Measurements from ENCODE around the gene CHKA. TPM values are rescaled to one million over a fixed set of nuclear protein-coding genes. Genes with fewer than 3 reads are reported as not detected.

The CHKA gene
- polyA plus RNA-seq, 1 donor: 129 TPM

- Histone ChIP-seq H3K4me3 (ENCODE audit: low read length) (no peak overlapping the region), H3K9me3 (ENCODE audit: control insufficient read depth, low read depth, low read length) (no peaks in the 10 kb centered on the region), H3K4me1 (ENCODE audit: control insufficient read depth, insufficient read depth, low read length) (no peaks in the 10 kb centered on the region), H3K27ac (ENCODE audit: low read length) (no peak overlapping the region), H3K27me3 (ENCODE audit: control insufficient read depth, insufficient read depth, low read length) (no peaks in the 10 kb centered on the region), H3K36me3 (ENCODE audit: control insufficient read depth, insufficient read depth, low read length) (peaks cover 58% of the 10 kb centered on the region)
- DNase-seq: no peak
- no CpG with 5 or more reads among the region's 12 CpGs for WGBS (ENCODE audit: insufficient coverage, low lambda C conversion rate)
These were observed 64.6 kb downstream of the CHKA start for GRCh38 chr11:68056317-68057285.

GRCh38 chr11:68053981-68054812, 67.0 kb downstream of the CHKA start:
- no CpG with 5 or more reads among the region's 11 CpGs for WGBS (ENCODE audit: insufficient coverage, low lambda C conversion rate)
- Histone ChIP-seq H3K27me3 (ENCODE audit: control insufficient read depth, insufficient read depth, low read length) (no peaks in the 10 kb centered on the region), H3K4me3 (ENCODE audit: low read length) (no peak overlapping the region), H3K36me3 (ENCODE audit: control insufficient read depth, insufficient read depth, low read length) (peaks cover 63% of the 10 kb centered on the region), H3K4me1 (ENCODE audit: control insufficient read depth, insufficient read depth, low read length) (no peaks in the 10 kb centered on the region), H3K9me3 (ENCODE audit: control insufficient read depth, low read depth, low read length) (peaks cover 2% of the 10 kb centered on the region), H3K27ac (ENCODE audit: low read length) (no peak overlapping the region)
- no peak for DNase-seq

GRCh38 chr11:68053117-68053516, 68.1 kb downstream of the CHKA start:
- H3K27ac ChIP-seq (ENCODE audit: low read length): no peak overlapping the region
- DNase-seq: no peak
- no peaks in the 10 kb centered on the region for H3K27me3 ChIP-seq (ENCODE audit: control insufficient read depth, insufficient read depth, low read length)
- no peak overlapping the region for H3K4me3 ChIP-seq (ENCODE audit: low read length)
- peaks cover 66% of the 10 kb centered on the region for H3K36me3 ChIP-seq (ENCODE audit: control insufficient read depth, insufficient read depth, low read length)
- no CpG with 5 or more reads among the region's 9 CpGs for WGBS (ENCODE audit: insufficient coverage, low lambda C conversion rate)
- H3K9me3 ChIP-seq (ENCODE audit: control insufficient read depth, low read depth, low read length): peaks cover 5% of the 10 kb centered on the region
- no peaks in the 10 kb centered on the region for H3K4me1 ChIP-seq (ENCODE audit: control insufficient read depth, insufficient read depth, low read length)

GRCh38 chr11:68052137-68052873, 68.9 kb downstream of the CHKA start:
- no CpG with 5 or more reads among the region's 15 CpGs for WGBS (ENCODE audit: insufficient coverage, low lambda C conversion rate)
- no peak overlapping the region for H3K27ac ChIP-seq (ENCODE audit: low read length)
- H3K27me3 ChIP-seq (ENCODE audit: control insufficient read depth, insufficient read depth, low read length): no peaks in the 10 kb centered on the region
- no peak overlapping the region for H3K4me3 ChIP-seq (ENCODE audit: low read length)
- no peak for DNase-seq
- peaks cover 5% of the 10 kb centered on the region for H3K9me3 ChIP-seq (ENCODE audit: control insufficient read depth, low read depth, low read length)
- H3K4me1 ChIP-seq (ENCODE audit: control insufficient read depth, insufficient read depth, low read length): no peaks in the 10 kb centered on the region
- H3K36me3 ChIP-seq (ENCODE audit: control insufficient read depth, insufficient read depth, low read length): peaks cover 67% of the 10 kb centered on the region

- no peaks in the 10 kb centered on the region for H3K27me3 ChIP-seq (ENCODE audit: control insufficient read depth, insufficient read depth, low read length)
- no peak for DNase-seq
- no peaks in the 10 kb centered on the region for H3K4me1 ChIP-seq (ENCODE audit: control insufficient read depth, insufficient read depth, low read length)
- H3K36me3 ChIP-seq (ENCODE audit: control insufficient read depth, insufficient read depth, low read length): peaks cover 70% of the 10 kb centered on the region
- H3K27ac ChIP-seq (ENCODE audit: low read length): no peak overlapping the region
- H3K4me3 ChIP-seq (ENCODE audit: low read length): no peak overlapping the region
- no CpG with 5 or more reads among the region's 14 CpGs for WGBS (ENCODE audit: insufficient coverage, low lambda C conversion rate)
- peaks cover 5% of the 10 kb centered on the region for H3K9me3 ChIP-seq (ENCODE audit: control insufficient read depth, low read depth, low read length)
These were observed 69.7 kb downstream of the CHKA start for GRCh38 chr11:68051191-68052136.

- Histone ChIP-seq H3K36me3 (ENCODE audit: control insufficient read depth, insufficient read depth, low read length) (peaks cover 75% of the 10 kb centered on the region), H3K4me1 (ENCODE audit: control insufficient read depth, insufficient read depth, low read length) (no peaks in the 10 kb centered on the region), H3K27me3 (ENCODE audit: control insufficient read depth, insufficient read depth, low read length) (no peaks in the 10 kb centered on the region), H3K4me3 (ENCODE audit: low read length) (no peak overlapping the region), H3K9me3 (ENCODE audit: control insufficient read depth, low read depth, low read length) (peaks cover 5% of the 10 kb centered on the region), H3K27ac (ENCODE audit: low read length) (no peak overlapping the region)
- no CpG with 5 or more reads among the region's 18 CpGs for WGBS (ENCODE audit: insufficient coverage, low lambda C conversion rate)
- DNase-seq: no peak
These were observed 70.8 kb downstream of the CHKA start for GRCh38 chr11:68050371-68050841.

GRCh38 chr11:68049509-68050370, 71.4 kb downstream of the CHKA start:
- Histone ChIP-seq H3K27ac (ENCODE audit: low read length) (no peak overlapping the region), H3K4me3 (ENCODE audit: low read length) (no peak overlapping the region), H3K36me3 (ENCODE audit: control insufficient read depth, insufficient read depth, low read length) (peaks cover 81% of the 10 kb centered on the region), H3K4me1 (ENCODE audit: control insufficient read depth, insufficient read depth, low read length) (no peaks in the 10 kb centered on the region), H3K27me3 (ENCODE audit: control insufficient read depth, insufficient read depth, low read length) (no peaks in the 10 kb centered on the region), H3K9me3 (ENCODE audit: control insufficient read depth, low read depth, low read length) (peaks cover 5% of the 10 kb centered on the region)
- no peak for DNase-seq
- WGBS (ENCODE audit: insufficient coverage, low lambda C conversion rate): no CpG with 5 or more reads among the region's 40 CpGs

- peaks cover 5% of the 10 kb centered on the region for H3K9me3 ChIP-seq (ENCODE audit: control insufficient read depth, low read depth, low read length)
- H3K4me3 ChIP-seq (ENCODE audit: low read length): no peak overlapping the region
- no peak for DNase-seq
- H3K27me3 ChIP-seq (ENCODE audit: control insufficient read depth, insufficient read depth, low read length): no peaks in the 10 kb centered on the region
- H3K4me1 ChIP-seq (ENCODE audit: control insufficient read depth, insufficient read depth, low read length): no peaks in the 10 kb centered on the region
- no CpG with 5 or more reads among the region's 35 CpGs for WGBS (ENCODE audit: insufficient coverage, low lambda C conversion rate)
- H3K27ac ChIP-seq (ENCODE audit: low read length): no peak overlapping the region
- H3K36me3 ChIP-seq (ENCODE audit: control insufficient read depth, insufficient read depth, low read length): peaks cover 84% of the 10 kb centered on the region
These were observed 72.3 kb downstream of the CHKA start for GRCh38 chr11:68048681-68049508.
